ENCODE measurements around the gene CXorf58.

The CXorf58 gene

DNA sequence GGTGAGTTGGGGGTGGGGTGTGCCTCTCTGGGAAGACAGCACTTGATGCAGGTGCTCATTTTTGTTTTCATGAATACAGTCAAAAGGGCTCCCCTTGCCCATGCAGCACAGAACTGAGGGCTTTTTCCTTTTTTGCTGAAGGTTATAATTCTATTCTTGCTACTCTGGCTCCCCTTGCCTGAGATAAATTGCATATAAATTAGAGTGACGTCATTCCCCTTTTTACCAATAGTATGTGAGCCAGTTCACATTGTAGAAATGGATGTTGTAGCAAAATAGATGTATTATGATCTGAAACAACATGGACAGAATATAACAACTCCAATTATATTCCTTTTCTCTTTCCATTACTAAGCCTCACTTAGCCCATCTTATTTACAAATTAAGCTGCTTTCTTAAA, 28.4 kb downstream of the CXorf58 start:
- TF ChIP-seq, protein P1, sequence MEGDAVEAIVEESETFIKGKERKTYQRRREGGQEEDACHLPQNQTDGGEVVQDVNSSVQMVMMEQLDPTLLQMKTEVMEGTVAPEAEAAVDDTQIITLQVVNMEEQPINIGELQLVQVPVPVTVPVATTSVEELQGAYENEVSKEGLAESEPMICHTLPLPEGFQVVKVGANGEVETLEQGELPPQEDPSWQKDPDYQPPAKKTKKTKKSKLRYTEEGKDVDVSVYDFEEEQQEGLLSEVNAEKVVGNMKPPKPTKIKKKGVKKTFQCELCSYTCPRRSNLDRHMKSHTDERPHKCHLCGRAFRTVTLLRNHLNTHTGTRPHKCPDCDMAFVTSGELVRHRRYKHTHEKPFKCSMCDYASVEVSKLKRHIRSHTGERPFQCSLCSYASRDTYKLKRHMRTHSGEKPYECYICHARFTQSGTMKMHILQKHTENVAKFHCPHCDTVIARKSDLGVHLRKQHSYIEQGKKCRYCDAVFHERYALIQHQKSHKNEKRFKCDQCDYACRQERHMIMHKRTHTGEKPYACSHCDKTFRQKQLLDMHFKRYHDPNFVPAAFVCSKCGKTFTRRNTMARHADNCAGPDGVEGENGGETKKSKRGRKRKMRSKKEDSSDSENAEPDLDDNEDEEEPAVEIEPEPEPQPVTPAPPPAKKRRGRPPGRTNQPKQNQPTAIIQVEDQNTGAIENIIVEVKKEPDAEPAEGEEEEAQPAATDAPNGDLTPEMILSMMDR (IDR thresholded peaks at IDR 0.05; ENCODE audit: control insufficient read depth, extremely low read depth, insufficient read depth) = no peak
- DNase-seq (ENCODE audit: low read depth) = no peak
- H3K4me3 ChIP-seq (ENCODE audit: low read depth, low read length) = no peak overlapping the region

DNA sequence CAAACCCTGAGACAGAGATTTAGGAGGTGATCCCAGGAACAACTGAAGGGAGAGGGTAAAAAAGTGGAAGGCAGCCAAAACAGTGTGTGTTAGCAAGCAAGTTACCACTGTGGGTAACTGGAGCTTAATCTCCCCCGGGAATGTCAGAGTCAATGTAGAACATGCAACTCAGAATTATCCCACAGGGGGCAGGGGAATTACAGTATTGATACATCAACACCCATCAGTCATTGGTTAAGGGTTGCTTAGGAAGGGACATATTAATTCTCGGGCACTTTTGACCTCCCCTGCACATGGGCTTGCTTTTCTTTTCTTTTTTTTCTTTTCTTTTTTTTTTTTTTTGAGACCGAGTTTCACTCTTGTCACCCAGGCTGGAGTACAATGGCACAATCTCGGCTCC, 29.3 kb downstream of the CXorf58 start:
- TF ChIP-seq, protein P1 (IDR thresholded peaks at IDR 0.05; ENCODE audit: control insufficient read depth, extremely low read depth, insufficient read depth) = no peak
- DNase-seq (ENCODE audit: low read depth) = no peak
- H3K4me3 ChIP-seq (ENCODE audit: low read depth, low read length) = no peak overlapping the region

DNA sequence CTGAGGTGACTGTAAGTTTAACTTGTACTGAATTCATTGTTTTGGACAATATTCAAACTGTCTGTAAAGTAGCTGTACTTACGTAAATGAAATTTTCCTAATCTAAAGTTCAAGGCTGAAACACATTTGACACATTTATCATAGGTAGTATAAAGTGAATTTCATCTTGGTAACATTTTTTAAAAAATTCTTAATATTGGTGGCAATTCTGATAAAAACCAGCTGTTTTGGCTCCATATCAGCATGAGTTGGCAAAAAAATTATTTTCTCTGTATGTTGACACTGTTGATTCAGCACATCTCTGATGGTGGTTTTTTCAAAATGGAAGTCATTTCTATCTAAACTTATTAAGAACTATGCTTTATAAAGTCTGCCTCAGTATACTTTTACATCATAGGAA, 30.9 kb downstream of the CXorf58 start:
- H3K4me3 ChIP-seq (ENCODE audit: low read depth, low read length) = no peak overlapping the region
- DNase-seq (ENCODE audit: low read depth) = no peak
- TF ChIP-seq, protein P1 (IDR thresholded peaks at IDR 0.05; ENCODE audit: control insufficient read depth, extremely low read depth, insufficient read depth) = no peak

DNA sequence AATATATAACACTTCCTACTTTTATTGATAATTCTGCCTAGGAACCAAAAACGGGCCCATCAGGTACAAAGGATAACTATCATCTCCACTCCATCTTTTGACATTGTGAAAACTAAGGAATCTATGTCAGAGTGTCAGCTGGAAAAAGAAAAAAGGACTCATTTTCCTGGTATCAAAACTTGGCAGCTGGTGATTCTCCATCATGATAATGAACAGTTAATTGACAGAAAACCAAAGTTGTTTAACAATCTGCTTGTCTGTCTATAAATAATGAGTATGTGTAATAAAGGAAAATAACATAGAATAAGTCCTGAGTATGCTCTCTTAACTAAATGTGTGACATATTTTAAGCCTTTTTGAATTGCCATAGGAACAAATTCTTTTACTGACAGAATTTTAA, 31.4 kb downstream of the CXorf58 start:
- TF ChIP-seq, protein P1 (IDR thresholded peaks at IDR 0.05; ENCODE audit: control insufficient read depth, extremely low read depth, insufficient read depth) = no peak
- DNase-seq (ENCODE audit: low read depth) = no peak
- H3K4me3 ChIP-seq (ENCODE audit: low read depth, low read length) = no peak overlapping the region

DNA sequence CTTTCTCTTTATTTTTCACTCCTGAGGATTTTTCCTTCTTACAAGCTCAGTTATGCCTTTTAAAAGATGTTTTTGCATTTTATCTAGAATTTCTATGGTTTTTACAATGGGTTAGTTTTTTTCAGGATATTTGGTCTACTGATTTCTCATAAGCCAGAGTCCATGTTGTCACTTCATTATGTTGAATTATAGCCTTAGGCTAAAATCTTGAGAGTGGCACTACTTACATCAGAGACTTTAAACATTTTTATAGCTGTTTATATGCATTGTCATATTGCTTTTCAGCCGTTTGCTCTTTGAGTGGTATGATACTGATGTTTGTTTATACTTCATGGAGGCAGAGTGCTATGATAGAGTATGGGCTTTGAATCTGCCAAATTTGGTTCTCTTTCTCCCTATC, 36.4 kb downstream of the CXorf58 start:
- TF ChIP-seq, protein P1 (IDR thresholded peaks at IDR 0.05; ENCODE audit: control insufficient read depth, extremely low read depth, insufficient read depth) = no peak
- DNase-seq (ENCODE audit: low read depth) = no peak

DNA sequence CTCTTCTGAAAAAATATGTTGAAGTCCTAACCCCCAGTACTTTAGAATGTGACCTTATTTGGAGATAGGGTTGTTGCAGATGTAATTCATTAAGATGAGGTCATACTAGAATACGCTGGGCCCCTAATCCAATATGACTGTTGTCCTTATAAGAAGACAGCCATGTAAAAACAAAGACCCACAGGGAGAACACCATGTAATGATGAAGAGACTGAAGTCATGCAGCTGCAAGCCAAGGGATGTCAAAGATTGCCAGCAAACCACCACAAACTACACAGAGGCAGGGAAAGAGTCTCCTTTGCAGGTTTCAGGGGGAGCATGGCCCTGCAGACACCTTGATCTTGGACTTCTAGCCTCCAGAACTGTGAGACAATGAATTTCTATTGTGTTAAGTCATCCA, 37.4 kb downstream of the CXorf58 start:
- no peak overlapping the region for H3K4me3 ChIP-seq (ENCODE audit: low read depth, low read length)
- no peak for DNase-seq (ENCODE audit: low read depth)
- TF ChIP-seq, protein P1 (IDR thresholded peaks at IDR 0.05; ENCODE audit: control insufficient read depth, extremely low read depth, insufficient read depth) = no peak

More for the DNA sequence above, 36.4 kb downstream of the CXorf58 start:
- no peak overlapping the region for H3K4me3 ChIP-seq (ENCODE audit: low read depth, low read length)

DNA sequence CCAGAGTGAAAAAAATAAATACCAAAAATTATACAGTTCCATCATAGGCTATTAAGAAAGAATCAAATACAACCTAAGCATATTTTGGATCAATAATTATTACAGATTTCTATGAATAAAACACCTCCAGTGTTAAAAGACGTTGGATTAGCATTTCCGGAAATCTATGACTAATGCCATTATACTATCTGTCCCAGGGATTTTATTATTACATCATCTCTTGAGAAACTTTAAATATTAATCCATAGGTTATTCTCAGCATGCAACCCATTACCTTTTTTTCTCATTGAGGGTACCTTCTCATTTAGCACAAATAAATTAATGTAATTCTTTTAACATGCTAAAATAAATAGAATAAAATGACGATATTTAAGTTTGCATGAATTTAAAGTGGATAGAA, 44.6 kb downstream of the CXorf58 start:
- DNase-seq (ENCODE audit: low read depth) = no peak
- H3K4me3 ChIP-seq (ENCODE audit: low read depth, low read length) = no peak overlapping the region
- TF ChIP-seq, protein P1 (IDR thresholded peaks at IDR 0.05; ENCODE audit: control insufficient read depth, extremely low read depth, insufficient read depth) = no peak
